ENCODE results near the gene PRMT1. TPM values are rescaled to one million over a fixed set of nuclear protein-coding genes. Genes with fewer than 3 reads are reported as not detected.

The PRMT1 gene
- polyA plus RNA-seq, 3 donors = 60.1 to 94.4 (median 74.3) TPM

DNA sequence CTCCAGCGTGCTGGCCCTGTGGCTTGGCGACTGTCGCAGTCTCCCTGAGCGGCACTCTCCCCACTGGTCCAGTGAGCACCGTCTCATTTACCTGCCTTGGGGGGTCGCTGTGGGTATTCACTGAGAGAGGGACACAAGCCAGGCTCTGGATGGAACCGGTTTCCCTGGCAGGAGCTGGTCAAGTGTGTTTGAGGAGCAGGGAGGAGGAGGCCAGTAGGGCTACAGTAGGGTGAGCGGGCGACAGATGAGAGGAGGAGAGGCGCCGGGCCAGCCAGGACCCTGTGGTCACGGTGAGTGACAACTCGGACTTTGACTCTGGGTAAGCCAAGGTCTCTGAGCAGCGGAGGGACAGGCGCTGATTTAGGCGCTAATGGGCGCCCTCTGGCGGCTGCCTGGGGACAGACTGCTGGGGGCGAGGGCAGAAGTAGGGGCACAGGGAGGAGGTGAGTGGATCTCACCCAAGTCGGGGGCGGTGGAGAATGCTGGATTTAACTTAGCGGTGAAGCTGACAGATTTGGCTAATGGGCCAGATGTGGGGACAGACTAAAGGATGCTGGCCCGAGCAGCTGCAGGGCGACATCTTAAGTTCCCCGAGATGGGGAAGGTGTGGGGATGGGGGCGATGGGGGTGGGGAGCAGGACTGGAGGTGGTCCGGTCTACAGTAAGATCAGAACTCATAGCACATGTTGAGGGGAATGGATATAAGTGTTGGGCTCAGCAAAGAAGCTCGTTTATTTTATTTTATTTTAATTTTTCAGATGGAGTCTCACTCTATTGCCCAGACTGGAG, 4.7 kb upstream of the PRMT1 start:
- Histone ChIP-seq H3K27me3 (ENCODE audit: control insufficient read depth in 2 of 2, insufficient read depth in 2 of 2, low read length in 2 of 2) (no peaks in the 10 kb centered on the region), H3K9ac (ENCODE audit: insufficient read depth, low read length, poor library complexity, severe bottlenecking) (no peak overlapping the region), H3K4me1 (ENCODE audit: control insufficient read depth in 1 of 2, insufficient read depth in 2 of 2, low read length in 2 of 2) (peaks cover 9 to 10% of the 10 kb centered on the region in 2 donors), H3K9me3 (replicated peaks in 1 of 2; ENCODE audit: control insufficient read depth in 1 of 2, insufficient read depth in 1 of 2, low read length in 2 of 2) (no peaks in the 10 kb centered on the region), H3K4me3 (replicated peaks in 1 of 3; ENCODE audit: low read depth in 2 of 3, low read length in 3 of 3) (no peak overlapping the region), H2AFZ (ENCODE audit: insufficient read depth, low read depth, low read length, poor library complexity, severe bottlenecking) (peak overlapping the region; percentile 46), H3K4me2 (replicated peaks; ENCODE audit: extremely low read depth, low read length, poor library complexity, severe bottlenecking) (no peak overlapping the region), H3K36me3 (replicated peaks in 1 of 2; ENCODE audit: control insufficient read depth in 1 of 2, insufficient read depth in 2 of 2, low read length in 2 of 2) (peaks cover 0 to 8% of the 10 kb centered on the region in 2 donors), H3K79me2 (ENCODE audit: insufficient read depth, low read length) (peaks cover 5% of the 10 kb centered on the region), H3K27ac (ENCODE audit: low read depth in 1 of 2, low read length in 2 of 2) (no peak overlapping the region), H4K20me1 (ENCODE audit: insufficient read depth, low read length) (no peaks in the 10 kb centered on the region)
- DNase-seq = peak in 2 of 3 donors; percentile 75 to 77
- Mint-ChIP-seq H3K36me3 (peaks cover 9 to 16% of the 10 kb centered on the region in 2 donors), H3K9me3 (peaks cover 0 to 1% (median 0%) of the 10 kb centered on the region in 7 donors), H3K27me3 (ENCODE audit: low read depth in 3 of 3) (peaks cover 0 to 1% (median 0%) of the 10 kb centered on the region in 3 donors), H3K27ac (peak overlapping the region in 2 of 7 donors; percentile 31 to 75), H3K4me3 (peak overlapping the region; percentile 31 to 68), H3K4me1 (peaks cover 14% of the 10 kb centered on the region)
- 36% methylated on average over 27 of the region's 28 CpGs for WGBS (ENCODE audit: insufficient coverage)
- TF ChIP-seq, protein P1, sequence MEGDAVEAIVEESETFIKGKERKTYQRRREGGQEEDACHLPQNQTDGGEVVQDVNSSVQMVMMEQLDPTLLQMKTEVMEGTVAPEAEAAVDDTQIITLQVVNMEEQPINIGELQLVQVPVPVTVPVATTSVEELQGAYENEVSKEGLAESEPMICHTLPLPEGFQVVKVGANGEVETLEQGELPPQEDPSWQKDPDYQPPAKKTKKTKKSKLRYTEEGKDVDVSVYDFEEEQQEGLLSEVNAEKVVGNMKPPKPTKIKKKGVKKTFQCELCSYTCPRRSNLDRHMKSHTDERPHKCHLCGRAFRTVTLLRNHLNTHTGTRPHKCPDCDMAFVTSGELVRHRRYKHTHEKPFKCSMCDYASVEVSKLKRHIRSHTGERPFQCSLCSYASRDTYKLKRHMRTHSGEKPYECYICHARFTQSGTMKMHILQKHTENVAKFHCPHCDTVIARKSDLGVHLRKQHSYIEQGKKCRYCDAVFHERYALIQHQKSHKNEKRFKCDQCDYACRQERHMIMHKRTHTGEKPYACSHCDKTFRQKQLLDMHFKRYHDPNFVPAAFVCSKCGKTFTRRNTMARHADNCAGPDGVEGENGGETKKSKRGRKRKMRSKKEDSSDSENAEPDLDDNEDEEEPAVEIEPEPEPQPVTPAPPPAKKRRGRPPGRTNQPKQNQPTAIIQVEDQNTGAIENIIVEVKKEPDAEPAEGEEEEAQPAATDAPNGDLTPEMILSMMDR (IDR thresholded peaks at IDR 0.05) = peak; percentile 92
- intact Hi-C loops (cut with micrococcal nuclease) = loop anchor here in 1 of 2 donors (10.0 kb wide), 1 partner anchor 178 kb away; the partner anchor contains the start of gene RPS11

DNA sequence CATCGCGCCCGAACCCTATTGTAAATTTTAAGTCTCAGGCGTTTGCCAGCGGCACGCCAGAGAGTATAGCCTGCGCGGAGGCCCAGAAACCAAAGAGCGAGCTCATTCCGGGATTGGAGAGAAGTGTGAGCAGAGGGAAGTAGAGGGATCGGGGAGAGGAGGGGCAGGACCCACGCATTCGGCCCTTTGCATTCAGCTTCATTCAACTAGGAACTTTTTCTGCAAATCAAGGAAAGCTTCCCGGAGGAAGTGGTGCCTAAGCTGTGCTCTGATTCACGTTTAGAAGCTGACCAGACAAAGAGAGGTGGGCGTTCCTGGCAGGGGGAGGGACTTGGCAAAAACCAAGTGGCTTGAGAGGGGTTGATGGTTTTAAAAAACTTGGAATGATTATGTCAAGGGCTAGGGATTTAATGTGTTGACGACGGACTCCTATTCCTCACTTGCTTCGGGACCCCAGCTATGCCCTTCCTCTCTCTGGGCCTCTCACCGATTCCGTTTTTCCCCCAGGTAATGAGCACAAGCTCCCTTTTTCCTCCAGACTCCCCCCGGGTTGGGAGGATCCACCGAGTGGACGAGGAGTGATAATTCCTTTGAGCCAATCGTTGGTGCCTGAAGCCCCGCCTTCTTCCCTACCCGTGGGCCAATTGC, 811 bp upstream of the PRMT1 start:
- Mint-ChIP-seq H3K9me3 (peaks cover 0 to 2% (median 0%) of the 10 kb centered on the region in 7 donors), H3K4me1 (peaks cover 25% of the 10 kb centered on the region), H3K36me3 (peaks cover 5 to 7% of the 10 kb centered on the region in 2 donors), H3K27me3 (ENCODE audit: low read depth in 3 of 3) (peaks cover 0 to 5% (median 0%) of the 10 kb centered on the region in 3 donors), H3K27ac (peak overlapping the region; percentile 98 to 100 (median 100)), H3K4me3 (peak overlapping the region; percentile 83 to 94)
- Histone ChIP-seq H3K9me3 (replicated peaks in 1 of 2; ENCODE audit: control insufficient read depth in 1 of 2, insufficient read depth in 1 of 2, low read length in 2 of 2) (no peaks in the 10 kb centered on the region), H3K36me3 (replicated peaks in 1 of 2; ENCODE audit: control insufficient read depth in 1 of 2, insufficient read depth in 2 of 2, low read length in 2 of 2) (peaks cover 0 to 8% of the 10 kb centered on the region in 2 donors), H4K20me1 (ENCODE audit: insufficient read depth, low read length) (peaks cover 25% of the 10 kb centered on the region), H3K79me2 (ENCODE audit: insufficient read depth, low read length) (peaks cover 37% of the 10 kb centered on the region), H2AFZ (ENCODE audit: insufficient read depth, low read depth, low read length, poor library complexity, severe bottlenecking) (peak overlapping the region; percentile 66), H3K9ac (ENCODE audit: insufficient read depth, low read length, poor library complexity, severe bottlenecking) (peak overlapping the region; percentile 77), H3K4me3 (replicated peaks in 1 of 3; ENCODE audit: low read depth in 2 of 3, low read length in 3 of 3) (peak overlapping the region; percentile 49 to 79 (median 53)), H3K4me2 (replicated peaks; ENCODE audit: extremely low read depth, low read length, poor library complexity, severe bottlenecking) (peak overlapping the region; percentile 100), H3K4me1 (ENCODE audit: control insufficient read depth in 1 of 2, insufficient read depth in 2 of 2, low read length in 2 of 2) (peaks cover 29 to 38% of the 10 kb centered on the region in 2 donors), H3K27me3 (ENCODE audit: control insufficient read depth in 2 of 2, insufficient read depth in 2 of 2, low read length in 2 of 2) (no peaks in the 10 kb centered on the region), H3K27ac (ENCODE audit: low read depth in 1 of 2, low read length in 2 of 2) (peak overlapping the region; percentile 91 to 98)
- intact Hi-C loops (cut with micrococcal nuclease) = loop anchor here (2.0 to 10.0 kb wide), 7 partner anchors 33 to 204 kb away; partner anchors contain the start of genes PRR12 (in 2 of the 2), RPS11 (in 2 of the 2), SCAF1 (in 2 of the 2) and AKT1S1 (in 1 of the 2)
- under 1% methylated on average over 11 of the region's 27 CpGs for WGBS (ENCODE audit: insufficient coverage)
- peak; percentile 89 to 94 (median 90) for DNase-seq
- TF ChIP-seq, protein P1 (IDR thresholded peaks at IDR 0.05) = no peak
